Measurements from ENCODE around the gene FBLN2.
"Not testable (repeated sequence)": the region's sequence is repeated elsewhere in the genome, so short reads cannot be mapped to it uniquely, and the experiment has no call there.

The FBLN2 gene

DNA sequence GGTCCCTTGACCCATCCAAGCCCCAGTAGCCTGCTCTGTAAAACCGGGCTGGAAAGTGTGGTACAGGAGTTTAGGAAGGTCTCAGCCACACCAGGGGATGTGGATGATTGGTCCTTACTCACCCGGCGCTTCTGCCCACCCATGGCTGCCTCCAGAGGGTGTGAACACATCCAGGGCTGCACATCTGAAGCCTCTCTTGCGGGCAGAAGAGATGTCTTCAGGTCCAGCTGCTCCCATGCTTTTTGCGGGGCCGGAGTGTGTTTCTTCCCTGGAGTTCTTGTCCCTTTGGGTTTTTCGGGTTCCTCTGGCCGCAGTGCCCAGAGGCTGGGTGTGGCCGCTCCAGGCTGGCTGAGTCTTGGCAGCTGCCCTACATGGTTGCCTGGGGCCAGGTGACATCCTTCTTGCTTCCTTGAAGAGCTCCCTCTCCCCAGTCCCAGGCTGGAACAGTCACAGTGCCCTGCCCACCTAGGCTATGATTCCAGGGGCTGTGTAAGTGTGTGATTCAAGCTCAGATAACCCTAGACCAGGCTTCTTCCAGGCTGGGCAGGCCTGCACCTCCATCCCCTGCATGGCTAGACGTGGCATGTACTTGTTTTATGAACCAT lies 34.9 kb upstream of the FBLN2 start:
- DNase-seq (ENCODE audit: low read depth): no peak

DNA sequence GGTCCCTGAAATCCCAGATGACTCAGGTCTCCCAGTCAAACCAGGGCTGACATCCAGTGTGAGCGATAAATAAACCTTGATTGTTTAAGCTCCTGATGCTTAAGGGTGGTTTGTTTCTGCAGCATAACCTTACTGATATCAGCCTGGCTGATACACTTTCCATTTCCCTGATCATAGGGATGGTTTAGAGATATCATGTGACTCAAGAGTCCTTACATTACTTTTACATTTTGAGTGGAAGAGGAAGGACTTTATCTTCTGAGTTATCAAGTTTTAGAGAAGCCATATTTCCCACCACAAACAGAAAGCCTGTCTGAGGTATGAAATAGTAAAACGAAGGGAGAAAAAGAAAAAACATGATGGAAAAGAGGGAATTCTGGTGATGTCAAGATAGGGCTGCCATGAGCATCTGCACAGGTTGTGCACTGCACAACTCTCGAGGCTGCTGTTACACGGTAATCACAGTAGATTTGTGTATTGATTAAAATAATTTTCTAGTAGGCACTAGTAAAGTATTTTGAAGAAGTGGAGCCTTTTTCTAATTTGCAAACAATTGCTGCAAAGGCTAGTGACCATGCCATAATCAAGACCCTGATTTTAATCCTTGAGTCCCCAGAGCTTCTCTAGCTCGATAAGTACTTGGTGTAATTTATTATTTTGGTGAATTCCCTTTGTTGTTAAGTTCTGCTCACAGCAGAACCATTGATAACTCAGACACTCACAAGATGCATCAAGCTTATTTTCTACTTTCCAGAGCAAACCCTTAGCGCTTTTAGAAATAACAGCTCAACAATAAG lies 34.1 kb upstream of the FBLN2 start:
- DNase-seq (ENCODE audit: low read depth): no peak

DNA sequence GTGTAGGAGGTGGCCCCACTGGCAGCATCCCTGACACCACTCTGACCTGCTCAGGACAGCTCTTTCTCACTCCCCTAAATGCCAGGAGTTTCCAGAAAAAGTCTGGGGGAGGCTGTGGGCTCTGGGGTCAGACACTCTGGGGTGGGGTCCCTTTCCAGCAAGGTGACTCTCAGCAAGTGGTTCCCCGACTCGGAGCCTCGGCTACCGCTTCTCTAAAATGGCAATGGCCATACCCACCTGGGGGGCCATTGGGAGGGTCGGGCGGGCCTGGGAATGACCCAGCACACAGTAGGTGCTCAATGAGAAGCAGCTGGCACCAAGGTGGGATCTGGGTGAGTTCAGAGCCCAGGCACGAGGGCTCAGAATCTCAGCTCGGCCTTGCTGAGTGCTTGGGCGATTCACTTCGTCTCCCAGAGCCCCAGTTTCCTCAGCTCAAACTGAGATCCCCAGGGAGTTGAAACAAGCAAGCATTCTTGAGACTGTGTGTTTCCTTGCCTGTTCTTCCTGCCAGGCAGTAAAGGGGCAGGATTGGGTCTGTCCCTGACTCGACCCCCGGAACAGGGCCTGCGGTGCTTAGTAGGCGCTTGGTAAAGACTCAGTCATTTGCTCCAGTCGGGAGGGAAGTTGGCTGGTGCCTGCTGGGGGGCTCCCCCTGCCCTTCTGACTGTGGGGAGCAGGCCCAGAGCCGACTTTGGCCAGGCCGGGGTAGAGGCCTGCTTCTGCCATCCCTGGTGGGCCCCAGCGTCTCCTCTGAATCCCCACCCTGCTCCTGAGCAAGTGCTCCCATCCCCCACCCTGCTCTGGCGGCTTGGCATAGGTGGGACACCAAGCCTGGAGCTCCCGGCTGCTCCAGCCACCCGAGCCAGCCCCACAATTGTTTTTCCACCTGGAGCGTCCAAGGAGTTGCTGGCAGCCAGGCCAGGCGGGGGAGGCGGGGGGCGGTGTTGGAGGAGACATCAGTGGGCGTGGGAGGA lies 32.9 kb upstream of the FBLN2 start:
- no peak for DNase-seq (ENCODE audit: low read depth)

DNA sequence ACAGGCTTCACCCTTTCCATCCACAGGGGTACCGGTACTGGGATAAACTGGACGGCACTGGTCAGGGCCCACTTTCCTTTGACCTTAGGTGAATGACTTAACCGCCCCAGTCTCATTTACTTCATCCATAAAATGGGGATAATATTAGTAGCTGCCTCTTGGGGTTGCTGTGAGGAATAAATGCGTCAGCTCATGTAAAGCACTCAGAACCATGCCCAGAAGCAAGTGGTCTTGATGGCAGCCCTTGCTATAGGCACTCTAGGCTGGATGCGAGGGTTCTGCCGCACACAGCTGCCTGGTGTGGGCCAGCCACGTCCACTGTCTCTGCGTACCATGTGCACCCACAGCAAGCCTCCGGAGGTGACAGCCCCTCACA lies 32.2 kb upstream of the FBLN2 start:
- DNase-seq (ENCODE audit: low read depth): no peak

DNA sequence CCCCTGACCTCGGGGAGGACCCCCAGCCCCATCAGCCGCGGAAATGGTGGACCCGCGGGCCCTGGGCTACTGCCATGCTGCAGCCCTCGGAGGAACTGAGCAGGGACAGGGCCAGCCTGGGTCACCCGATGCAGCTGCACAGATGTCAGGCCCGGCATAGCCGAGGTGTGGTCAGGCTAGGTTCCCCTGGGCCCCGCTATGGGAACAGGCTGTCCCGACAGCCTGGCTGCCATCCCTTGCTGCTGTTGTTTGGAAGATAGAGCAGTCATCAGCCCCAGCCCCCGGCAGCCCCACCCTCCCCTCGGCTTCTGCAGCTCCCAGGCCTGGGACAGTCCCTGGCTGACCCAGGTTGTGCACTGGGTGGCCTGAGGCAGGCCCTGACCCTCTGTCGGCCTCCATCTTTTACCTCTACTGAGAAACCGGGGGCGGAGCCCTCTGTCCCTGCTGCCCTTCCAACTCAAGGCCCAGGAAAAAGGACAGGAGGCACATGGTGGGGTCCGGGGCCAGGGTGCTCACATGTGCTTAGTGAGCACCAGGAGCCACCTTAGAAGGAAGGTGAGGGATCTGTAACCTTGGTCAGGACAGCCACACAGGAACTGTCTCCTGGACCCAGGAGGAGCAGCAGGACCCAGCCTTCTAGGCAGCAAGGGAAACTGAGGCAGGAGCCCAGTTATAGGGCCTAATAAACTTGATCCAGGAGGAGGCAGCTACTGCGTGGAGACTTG lies 31.5 kb upstream of the FBLN2 start:
- DNase-seq (ENCODE audit: low read depth): no peak

DNA sequence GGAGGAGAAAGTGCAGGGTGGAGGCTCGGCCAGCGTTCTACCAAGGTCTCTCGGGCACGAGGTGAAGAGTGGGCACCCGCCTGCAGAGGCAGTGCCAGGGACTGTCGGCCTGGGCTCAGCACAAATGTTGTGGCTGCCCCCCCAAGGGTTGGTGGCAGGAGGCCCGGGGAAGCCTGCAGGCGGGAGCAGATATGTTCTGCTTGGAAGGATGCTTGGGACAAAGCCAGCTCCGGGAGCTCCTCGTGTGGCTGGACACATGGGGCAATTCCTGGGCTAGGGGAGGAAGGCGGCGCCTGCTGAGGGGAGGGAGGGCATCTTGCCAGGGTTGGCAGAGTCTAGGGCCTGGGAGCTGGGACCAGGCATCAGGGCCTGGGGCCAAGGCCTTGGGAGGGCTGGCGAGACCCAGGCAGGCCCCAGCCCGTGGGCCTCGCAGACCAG lies 30.4 kb upstream of the FBLN2 start:
- DNase-seq (ENCODE audit: low read depth): no peak

DNA sequence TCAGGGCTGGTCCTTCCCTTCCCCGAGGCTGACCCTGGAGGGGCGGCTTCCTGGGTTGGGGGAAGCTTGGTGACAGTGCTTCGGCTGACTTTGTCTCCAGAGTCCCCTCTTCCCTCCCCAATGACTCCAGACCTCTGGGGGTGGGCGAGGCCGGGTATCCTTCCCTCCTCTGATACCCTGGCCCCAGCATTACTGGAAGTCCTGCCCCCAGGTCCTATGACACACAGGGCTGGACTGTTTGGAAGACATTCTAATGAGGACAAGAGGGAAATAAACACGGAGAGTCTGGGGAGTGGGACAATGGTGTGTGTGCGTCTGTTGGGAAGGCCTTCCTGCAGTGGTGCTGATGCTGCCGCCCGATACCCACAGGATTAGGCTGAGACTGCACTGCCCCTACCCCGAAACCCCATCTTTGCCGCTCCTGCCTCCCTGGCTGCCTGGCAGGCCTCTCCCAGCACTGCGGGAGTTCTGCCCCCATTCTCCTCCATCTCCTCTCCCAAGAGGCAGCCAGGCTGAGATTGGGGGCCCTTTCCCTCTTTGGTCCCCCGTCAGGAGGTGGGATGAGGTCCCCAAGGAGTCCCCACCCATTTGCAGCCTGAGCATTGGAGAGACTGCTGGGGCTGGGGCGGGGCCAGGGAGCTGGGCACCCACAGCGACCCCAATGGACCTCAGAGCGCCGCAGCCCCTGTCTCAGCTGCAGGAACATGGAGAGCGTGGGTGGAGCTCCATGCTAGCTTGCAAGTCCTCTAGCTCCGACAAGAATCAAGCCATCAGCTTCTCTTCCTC lies 29.7 kb upstream of the FBLN2 start:
- DNase-seq (ENCODE audit: low read depth): no peak

DNA sequence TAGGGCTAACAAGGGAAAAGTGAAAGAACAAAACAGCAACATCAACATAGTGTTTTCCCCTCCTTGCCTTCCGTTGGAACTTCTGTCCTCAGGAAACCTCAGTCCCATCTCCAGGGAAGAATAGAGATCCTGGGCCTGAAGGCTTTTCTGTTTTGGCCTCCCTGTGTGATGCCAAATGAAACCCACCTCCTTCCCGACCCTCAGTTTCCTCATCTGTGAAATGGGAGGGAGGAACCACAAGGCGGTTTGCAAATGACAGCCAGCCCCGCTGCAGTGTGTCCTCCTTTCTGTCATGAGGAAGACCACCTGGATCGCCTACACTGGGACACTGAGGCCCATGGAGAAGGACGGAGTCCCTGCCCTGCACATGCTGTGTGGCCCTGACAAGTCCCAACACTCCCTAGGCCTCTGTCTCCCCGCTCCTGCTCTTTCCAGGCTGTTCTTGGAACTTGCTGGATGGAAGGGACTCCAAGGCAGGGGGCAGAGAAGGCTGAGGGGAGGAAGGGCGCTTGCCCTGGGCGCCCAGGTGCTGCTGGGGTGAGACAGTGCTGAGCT lies 28.5 kb upstream of the FBLN2 start:
- no peak for DNase-seq (ENCODE audit: low read depth)

DNA sequence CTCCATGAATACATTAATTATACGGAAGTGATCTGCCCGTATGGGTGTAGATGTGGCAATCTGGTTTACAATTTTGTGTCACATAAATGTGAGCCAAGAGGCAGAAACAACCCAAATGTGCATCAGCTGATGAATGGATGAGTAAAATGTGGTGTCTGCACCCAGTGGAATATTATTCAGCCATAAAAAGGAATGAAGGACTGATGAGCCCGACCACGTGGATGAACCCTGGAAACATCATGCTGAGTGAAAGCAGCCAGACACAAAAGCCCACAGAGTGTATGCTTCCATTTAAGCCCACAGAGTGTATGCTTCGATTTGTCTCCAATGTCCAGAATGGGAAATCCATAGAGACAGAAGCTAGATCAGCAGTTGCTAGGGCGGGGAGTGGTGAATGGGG lies 27.6 kb upstream of the FBLN2 start:
- no peak for DNase-seq (ENCODE audit: low read depth)

DNA sequence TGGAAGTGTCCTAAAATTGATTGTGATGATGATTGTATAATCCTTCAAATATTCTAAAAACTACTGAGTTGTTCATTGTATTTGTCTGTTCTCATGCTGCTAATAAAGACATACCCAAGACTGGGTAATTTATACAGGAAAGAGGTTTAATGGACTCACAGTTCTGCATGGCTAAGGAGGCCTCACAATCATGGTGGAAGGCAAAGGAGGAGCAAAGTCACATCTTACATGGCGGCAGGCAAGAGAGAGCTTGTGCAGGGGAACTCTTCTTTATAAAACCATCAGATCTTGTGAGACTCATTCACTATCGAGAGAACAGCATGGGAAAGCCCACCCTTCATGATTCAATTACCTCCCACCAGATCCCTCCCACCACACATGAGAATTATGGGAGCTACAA lies 27.2 kb upstream of the FBLN2 start:
- not testable (repeated sequence) for DNase-seq (ENCODE audit: low read depth)

DNA sequence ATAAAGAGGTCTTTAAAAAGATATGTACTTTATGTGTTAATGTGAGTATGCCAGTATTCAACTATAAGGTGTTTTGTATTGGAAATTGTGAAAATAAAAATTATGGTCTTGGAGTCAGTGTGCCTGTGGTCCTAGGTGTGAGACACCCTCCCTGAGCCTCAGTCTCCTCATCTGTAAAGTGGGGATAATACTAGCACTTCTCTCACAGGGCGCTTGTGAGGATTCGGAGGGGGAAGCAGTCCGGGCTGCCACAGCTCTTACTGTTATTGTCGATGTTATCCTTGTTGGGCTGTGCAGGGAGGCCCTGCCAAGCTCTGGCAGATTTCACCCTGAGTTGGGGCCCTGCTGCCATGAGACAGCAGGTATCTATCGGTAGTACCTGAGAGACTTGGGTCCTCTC lies 26.7 kb upstream of the FBLN2 start:
- no peak for DNase-seq (ENCODE audit: low read depth)

DNA sequence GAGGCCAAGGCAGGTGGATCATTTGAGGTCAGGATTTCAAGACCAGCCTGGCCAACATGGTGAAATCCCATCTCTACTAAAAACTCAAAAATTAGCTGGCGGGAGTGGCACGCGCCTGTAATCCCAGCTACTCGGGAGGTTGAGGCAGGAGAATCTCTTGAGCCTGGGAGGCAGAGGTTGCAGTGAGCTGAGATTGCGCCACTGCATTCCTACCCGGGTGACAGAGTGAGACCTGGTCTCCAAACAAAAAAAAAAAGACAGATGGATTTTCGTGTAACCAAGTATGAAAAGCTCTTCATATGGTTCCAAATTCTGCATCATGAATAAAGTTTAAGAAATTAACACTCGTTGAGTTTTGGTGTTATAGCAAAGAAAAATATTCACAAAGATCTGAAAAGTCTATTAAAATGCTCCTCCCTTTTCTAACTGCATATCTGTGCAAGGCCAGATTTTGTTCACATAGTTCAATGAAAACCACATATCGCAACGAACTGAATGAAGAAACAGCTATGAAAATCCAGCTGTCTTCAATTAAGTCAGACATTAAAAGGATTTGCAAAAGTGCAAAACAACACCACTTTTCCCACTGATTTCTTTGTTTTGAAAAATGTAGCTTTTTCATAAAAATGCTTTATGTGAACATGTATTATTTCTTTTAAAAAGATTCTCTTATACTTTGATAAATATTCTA lies 23.8 kb upstream of the FBLN2 start:
- DNase-seq (ENCODE audit: low read depth): peak; percentile 69

DNA sequence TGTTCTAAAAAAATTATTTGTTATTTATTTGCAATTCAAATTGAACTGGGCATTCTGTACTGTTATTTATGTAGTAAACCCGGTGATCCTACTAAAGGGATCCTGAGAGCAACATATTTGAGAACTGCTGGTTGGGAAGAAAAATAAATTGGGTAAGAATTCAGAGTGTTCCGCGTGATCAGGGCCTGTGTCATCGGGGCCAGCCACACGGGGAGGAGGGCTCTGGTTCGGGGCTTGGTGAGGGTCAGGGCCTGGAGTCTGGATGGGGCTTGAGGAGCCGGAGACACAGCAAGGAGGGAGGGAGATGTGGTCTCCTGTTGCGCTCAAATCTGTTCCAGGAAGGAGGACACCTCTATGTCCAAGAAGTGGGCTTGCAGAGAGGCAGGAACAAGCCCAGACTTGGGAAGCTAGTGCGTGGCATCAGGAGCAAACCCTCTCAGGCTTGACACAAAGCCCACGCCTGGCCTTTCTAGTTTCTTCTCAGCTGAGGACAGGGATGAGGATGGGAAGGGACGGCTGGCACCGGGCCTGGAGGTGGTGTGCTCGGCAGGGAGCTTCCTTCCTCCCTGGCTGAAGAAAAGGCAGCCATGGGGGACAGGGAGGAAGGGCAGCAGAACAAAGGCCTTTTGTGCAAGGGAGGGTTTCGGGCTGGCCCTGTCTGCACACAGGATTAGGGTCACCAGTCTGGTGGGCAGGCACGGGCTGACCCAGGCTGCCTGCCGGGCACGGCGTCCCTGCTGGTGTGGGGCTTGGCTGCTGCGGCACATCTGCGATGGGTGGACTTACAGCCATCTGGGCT lies 22.9 kb upstream of the FBLN2 start:
- DNase-seq (ENCODE audit: low read depth): no peak

DNA sequence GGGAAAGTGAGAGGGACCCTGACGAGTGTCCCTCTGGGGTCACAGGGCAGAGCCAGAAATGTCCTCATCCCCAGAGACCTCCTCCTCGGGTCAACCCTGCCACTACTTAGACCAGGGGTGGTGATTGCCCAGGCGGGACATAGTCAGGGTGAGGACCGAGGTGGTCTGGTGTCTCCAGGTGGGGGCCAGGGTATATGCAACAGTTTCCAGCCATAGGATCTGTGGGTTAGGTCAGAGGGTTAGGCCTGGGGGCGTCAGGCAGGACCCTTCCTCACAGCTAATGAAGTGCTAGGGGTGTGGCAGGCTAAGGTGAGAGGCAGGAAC lies 22.3 kb upstream of the FBLN2 start:
- DNase-seq (ENCODE audit: low read depth): no peak

DNA sequence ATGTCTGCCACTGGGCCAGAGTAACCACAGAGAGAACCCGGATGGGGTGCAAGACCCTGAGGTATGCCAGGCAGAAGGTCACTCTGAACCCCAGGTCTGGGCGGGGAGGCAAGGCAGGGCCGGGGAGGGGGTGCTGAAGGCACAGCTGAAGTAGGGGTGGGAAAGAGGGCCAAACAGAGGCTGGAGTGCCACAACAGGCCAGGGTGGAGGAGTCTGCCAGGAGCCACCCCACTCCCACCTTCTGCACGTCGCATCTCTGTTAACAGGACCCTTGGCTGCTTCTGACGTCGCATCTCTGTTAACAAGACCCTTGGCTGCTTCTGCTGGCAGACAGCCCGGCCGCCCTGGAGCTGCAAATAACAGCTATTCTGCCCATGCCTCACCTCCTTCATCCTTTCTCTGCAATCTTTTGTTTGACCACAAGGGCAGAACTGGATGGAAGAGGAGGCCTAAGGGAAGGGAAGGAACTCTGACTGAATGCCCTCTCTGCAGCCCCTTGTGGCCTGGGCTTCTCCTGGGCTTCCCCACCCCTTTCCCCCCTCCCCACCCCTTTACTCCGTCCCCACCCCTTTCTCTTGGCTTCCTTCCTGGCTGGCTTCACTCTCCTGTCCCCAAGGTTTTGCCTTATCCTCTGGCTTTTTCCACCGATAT lies 20.6 kb upstream of the FBLN2 start:
- DNase-seq (ENCODE audit: low read depth): no peak

DNA sequence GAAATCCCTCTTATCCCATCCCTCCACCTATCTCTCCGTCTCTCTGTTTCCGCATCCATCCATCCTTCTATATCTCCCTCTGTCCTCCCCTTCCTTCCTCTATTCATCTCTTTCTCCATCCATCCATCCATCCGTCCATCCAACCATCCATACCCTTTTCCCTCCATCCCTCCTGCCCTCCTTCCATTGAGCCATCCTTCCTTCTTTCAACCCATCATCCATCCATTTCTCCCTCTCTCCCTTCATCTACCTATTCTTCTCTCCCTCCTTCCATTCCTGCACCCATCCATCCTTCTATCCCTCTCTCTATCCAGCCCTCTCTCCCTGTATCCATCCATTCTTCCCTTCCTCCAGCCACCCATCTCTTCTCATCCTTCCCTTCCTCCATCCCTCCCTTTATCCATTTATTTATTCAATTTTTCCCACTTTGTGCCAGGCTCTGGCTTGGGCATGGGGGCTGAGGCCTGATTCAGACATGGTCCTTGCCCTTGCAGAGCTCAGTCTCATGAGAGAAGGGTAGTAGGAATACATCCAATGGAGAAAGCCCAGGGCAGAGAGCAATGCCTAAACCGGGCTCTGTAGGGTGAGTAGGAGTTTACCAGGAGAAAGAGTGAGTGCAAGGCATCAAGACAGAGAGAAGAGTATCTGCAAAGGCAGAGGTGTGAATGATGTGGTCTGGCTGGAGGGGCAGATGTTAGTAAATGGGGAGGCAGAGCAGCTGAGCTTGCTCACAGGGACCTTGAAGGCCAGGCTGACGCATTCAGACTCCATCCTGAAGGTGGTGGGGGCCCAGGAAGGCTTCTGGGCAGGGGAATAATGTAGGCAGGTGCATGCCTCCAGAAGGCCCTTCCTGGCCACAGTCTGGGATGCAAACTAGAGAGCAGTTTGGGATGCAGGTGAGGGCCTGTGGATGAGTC lies 19.5 kb upstream of the FBLN2 start:
- DNase-seq (ENCODE audit: low read depth): no peak

DNA sequence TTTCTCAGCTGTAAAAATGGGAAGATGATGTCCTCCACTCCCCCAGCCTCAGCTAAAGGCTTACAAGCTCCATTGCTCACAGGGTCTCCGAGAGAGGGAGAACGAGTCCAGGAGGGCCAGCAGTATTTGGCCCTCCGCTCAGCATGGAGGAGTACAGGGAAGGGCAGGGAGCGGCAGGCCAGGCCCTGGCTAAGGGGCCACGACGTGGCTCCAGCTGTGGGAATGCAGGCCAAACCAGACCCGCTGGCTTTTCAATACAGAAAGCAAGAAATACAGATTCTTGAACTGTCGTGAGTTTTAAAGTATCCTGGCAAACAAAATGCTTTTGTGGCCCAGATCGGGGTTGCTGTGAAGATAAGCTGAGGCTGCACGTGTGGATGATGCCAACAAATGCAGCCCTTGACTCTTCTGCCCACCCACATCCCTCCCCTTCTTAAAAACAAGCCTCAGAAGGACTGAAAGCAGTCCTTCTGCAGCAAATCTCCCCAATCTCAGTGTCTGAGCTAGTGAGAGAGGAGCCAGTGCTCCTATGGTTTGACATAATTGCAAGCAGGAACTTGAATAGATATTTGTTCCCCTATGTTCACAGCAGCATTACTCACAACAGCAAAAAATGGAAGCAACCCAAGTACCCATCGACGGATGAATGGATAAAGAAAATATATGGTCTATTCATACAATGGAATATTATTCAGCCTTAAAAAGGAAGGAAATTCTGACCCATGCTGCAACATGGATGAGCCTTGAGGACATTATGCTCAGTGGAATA lies 18.5 kb upstream of the FBLN2 start:
- DNase-seq (ENCODE audit: low read depth): no peak

All from GM04504 (cell line).